Measurements from ENCODE around the gene UBE2J2.

Gene UBE2J2

GRCh38 chr1:1309251-1310108 is 35.8 kb upstream of the UBE2J2 start:
- no peak for DNase-seq

GRCh38 chr1:1308756-1309250 is 35.1 kb upstream of the UBE2J2 start:
- no peak for DNase-seq

GRCh38 chr1:1307923-1308755 is 34.5 kb upstream of the UBE2J2 start, which contains the start of the genes ACAP3 and PUSL1:
Gene ACAP3, minus strand, starts transcription at chr1:1307930. Its CDS starts 115 bp downstream, at chr1:1307815.
Gene PUSL1, plus strand, starts transcription at chr1:1308597. Its CDS starts 47 bp downstream, at chr1:1308644.
- peak; percentile 27 for DNase-seq

- DNase-seq: no peak
Measured at GRCh38 chr1:1307261-1307922, 33.7 kb upstream of the UBE2J2 start.

DNA sequence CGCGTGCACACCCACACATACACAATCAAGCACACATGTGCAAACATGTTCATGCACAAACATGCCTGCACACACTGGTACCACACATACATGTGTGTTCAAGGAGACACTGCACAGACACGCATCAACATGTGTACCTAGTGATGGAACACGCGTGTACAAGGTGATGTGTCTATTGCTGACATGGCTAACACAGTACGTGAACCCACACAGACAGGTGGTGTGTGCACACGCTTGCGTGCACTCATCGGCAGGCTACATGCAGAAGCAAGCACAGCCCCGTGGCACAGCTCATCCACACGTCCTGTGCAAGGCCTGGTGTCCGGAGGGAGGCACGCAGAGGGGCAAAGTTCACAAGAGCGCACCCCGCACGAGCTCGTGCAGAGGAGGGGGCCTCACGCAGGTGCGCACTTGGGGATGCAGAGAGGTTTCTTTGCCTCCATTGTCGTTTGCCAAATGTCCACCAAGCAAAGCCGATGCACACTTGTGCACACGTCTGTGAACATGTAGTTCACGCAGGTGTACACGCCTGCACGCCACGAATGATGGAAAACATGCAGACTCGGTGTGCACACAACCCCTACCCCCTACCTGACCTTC is 33.1 kb upstream of the UBE2J2 start:
- no peak for DNase-seq

DNA sequence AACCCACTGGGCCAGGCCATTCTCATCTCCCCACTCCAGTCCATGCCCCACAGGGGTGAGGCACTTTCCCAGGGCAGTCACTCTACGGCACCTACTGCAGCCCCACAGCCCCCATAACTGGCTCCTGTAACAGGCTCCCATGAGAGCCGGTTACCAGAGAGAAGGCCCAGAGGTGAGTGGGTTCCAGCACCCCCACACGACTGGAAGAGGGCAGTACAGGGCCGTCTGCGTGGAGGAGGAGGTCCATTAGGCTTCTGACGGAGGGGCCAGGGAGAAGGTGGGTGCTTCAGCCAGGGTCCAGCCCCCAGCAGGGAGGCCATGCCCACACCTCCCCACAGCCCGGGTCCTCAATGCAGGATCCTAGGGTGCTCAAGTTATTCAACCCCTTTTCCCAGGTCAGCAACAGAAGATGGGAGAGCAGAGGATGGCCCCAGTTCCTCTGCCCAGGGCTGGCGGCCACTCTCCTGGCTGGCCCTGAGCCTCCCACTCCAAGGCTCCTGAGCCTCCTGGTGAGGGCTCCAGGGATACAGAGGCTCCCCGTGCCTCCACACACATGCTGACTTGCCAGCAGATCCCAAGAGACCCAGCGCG is 32.5 kb upstream of the UBE2J2 start:
- no peak for DNase-seq

- DNase-seq: no peak
Measured at GRCh38 chr1:1305300-1306069, 31.8 kb upstream of the UBE2J2 start.

DNA sequence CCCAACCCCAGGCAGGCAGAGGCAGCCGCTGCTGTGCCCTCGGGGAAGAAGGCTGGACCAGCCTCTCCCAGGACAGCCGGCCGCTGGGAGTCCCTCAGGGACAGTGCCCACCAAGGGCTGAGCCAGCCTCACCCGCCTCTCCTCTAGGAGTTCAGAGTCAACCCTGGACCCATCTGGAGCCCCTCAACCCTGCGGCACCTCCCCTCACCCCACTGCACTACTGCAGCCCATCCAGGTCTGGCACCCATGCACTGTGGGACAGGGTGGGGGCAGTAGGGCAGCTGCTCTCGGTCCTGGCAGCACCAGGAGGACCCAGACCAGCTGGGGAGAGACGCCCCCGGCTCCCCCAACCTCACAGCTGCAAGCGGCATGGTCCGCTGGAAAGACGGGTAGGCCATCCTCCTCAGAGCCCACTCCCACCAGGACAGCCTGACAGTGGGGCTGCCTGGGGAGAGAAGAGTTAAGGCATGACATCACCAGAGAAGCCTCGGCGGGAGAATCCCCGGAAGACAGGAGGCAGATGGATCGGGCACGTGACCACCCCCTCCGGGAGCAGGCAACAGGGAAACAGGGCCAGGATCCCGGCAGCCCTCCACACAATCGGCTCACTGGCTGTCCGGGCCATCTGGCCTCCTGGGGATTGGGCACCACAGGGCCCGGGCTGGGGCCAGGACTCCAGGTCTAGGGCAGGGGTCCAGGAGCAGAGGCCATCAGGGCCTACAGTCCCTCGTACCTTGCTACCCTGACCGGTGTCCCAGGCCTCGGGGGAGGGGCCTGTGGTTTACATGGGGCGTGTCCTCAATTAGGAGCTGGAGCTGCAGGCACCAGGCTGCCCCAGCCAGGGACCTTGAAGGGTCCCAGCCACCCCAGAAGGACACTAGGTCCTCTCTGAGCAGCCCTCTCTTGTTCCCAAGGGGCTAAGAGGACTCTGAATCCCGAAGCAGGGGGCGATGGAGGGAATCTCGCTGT is 31.0 kb upstream of the UBE2J2 start:
- DNase-seq: no peak

DNA sequence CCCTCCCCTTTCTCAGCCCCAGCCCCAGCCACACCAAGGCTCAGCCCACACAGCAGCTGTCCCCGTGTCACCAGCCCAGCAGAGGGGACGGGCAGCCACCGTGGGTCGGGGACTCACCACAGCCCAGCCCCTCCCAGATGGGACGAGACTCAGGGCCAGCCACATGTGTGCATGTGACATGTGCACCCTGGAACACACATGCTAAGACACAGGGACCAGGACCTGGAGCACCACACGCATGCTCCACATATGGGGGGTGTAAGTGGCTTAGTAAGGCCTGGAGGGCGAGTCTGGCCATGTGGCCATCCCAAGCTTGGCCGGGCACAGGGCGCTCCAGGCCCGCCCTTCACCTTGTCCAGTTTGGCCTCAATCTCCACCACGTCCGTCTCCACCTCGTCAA is 30.1 kb upstream of the UBE2J2 start:
- DNase-seq: no peak

DNA sequence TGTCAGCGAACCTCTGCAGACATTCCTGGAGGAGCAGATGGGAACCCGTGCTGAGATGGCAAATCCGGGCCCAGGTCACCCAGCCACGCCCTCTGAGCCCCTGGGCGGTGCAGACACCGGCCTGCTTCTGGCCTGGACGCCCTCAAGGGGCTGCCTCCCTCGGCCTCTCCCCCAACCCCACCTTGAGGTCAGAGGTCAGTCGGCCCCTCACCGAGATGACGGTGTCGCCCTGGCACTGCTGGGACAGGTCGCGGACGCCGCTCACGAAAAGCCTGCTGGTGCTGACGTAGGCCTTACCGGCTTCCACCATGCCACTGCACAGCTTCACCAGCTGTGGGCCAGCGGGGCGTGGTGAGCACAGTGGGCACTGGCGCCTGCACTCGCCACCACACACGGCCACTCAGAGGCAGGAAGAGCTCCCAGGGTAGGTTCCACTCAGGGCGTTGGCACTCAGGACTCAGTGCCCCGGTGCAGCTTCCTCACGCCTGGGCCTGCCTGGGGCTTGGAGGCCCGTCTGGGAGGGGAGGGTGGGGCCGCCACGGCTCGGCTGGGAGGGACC is 29.4 kb upstream of the UBE2J2 start:
- no peak for DNase-seq

DNA sequence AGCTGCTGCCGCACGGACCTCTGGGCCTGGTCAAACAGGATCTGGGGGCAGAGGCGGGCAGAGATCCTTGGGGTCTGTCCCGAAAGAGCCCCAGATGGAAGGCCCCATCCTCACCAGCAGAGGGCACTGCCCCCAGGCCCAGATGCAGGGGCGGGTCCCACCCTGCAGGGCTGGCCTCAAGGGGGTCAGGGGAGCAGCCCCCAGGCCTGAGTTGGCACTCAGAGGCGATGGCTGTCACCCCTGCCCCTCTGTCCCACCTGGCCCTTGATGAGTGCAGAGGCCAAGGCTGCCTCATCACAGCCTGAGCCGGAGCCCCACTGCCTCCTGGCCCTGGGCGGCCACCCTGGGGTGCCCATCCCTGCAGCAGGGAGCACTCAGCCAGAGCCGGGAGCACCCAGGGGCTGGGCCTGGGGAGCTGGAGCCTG is 28.4 kb upstream of the UBE2J2 start:
- DNase-seq: no peak

GRCh38 chr1:1300352-1300739 is 26.7 kb upstream of the UBE2J2 start:
- no peak for DNase-seq

DNA sequence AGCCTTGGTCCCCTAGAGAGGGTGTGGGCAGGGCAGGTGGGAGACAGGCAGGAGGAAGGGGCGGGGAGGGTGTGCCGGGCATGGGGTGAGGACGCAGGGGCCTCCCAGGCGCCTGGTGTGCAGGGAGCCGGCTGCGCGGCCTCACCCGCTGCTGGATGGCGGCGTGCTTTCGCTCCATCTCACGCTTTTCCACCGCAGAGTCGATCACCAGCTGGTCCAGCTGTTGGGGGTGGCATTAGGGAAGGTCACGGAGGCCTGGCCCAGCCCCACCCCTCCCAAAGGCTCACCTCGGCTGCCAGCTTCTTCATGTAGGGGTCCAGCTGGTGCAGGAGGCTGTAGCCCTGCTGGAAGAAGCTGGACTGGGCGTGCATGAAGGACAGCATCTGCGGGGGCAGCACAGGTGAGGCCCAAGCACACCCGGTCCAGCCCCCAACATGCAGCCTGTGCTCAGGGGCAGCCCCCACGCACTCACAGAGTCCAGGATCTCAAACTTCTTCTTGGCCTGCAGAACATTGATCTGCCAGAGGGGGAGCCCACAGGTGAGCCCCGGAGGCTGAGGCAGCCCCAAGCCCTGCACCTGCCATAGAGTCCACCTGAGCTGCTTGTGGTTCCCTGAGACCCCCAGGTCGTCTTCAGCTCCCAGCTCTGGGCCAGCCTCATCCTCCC is 26.2 kb upstream of the UBE2J2 start:
- no peak for DNase-seq

DNA sequence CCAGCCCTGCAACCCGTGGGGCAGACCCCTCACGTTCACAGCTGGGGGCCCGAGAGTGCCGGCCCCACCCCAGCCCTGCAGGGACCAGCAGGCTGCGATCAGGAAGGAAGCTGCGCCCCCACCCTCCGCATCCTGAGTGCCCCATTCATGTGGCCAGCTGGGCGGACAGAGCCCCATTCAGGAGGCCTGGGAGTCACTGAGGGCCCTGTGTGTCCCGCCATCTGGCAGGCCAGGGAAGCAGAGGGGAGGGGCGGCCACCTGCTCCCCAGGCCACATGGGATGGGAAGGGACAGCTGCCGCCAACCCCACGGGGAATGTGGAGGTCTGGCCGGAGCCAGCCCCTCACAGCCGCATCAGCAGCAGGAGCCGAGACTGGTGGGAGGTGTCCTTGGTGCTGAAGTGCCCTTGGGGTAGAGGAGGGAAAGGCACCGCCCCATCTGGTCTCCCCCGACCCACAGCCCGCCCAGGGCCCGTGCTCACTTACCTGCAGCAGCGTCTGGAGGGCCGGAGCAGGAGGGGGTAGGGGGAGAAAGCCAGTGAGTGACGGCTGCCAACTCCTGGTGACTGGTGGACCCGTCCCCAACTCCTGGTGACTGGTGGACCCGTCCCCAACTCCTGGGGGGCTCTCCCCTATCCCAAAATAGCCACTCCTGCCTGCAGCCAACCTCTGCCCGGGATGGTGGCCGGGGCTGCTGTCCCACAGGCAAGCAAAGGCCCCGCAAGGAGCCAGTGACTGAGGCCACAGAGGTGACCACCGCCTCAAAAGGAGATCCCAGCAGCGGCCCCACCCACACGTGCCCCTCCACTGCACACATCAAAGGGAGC is 25.4 kb upstream of the UBE2J2 start:
- no peak for DNase-seq

GRCh38 chr1:1297802-1298424 is 24.3 kb upstream of the UBE2J2 start:
- no peak for DNase-seq

DNA sequence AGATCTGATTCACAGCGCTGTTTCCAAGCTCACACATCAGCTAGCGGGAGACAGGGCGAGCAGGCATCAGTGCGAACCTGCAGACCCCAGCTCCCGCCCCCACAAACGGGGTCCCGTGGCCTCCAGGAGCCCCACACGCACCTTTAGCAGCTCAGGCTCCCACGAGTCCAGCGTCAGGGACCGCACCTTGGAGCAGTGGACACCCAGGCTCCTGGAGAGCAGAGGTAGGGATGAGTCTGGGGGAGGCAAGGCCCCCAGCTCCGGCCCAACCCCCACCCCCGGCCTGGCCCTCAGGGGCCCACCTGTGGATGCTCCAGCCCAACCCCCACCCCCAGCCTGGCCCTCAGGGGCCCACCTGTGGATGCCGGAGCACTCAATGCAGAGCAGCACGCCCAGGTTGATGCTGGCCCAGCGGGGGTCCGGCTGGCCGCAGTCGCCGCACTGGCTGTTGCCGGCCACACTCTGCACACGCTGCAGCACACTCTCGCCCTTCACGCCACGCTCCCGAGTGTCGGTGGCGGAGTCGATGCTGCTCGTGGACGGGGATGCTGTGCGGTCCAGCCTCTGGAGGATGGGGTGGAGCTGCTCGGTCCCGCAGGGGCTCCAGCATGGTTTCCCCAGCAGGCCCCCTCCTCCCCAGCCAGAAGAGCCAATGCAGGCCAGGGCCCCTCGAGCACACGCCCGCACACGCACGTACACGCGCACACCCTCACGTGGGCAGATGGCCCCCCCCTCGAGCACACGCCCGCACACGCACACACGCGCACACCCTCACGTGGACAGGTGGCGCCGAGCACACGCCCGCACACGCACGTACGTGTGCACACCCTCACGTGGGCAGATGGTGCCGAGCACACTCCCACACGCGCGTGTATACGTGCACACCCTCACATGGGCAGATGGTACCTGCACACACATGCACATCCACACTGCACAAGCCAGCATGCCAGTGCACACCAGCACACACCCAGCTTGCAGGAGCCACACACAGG is 22.7 kb upstream of the UBE2J2 start:
- no peak for DNase-seq
